HG02884 (cell line): ENCODE results near the gene RABGAP1L.
"Not testable (repeated sequence)": the region's sequence is repeated elsewhere in the genome, so short reads cannot be mapped to it uniquely, and the experiment has no call there.

Experiments
- ATAC-seq: cut with Tn5 transposase; IDR thresholded peaks from one replicate; pipeline ENCODE4 v1.9.1; 2021; ENCODE audit warnings: mild to moderate bottlenecking, moderate library complexity; ENCODE audit not compliant: unreplicated experiment

Gene RABGAP1L

GRCh38 chr1:174550296-174550695 is 391.0 kb downstream of the RABGAP1L start:
- no peak for ATAC-seq

- ATAC-seq: no peak
Measured at GRCh38 chr1:174556392-174556791, 397.1 kb downstream of the RABGAP1L start.

DNA sequence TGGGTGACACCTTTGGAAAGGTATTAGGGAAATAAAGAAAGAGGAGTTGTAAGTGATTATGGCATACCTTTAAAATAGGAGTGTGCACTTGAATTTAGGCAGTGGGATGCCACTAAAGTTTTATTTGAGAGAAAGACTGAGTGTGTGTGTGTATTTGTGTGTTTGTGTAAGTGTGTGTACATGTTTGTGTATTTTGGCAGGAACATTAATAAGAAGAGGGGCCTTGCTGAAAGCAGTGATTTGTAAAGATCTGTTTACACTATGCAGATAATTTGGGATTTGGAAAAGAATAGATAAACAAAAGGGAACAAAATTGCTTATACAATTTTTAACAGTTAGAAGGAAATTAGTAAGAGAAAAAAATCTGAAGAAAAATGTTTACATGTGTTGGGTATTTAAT is 409.2 kb downstream of the RABGAP1L start:
- ATAC-seq: no peak

DNA sequence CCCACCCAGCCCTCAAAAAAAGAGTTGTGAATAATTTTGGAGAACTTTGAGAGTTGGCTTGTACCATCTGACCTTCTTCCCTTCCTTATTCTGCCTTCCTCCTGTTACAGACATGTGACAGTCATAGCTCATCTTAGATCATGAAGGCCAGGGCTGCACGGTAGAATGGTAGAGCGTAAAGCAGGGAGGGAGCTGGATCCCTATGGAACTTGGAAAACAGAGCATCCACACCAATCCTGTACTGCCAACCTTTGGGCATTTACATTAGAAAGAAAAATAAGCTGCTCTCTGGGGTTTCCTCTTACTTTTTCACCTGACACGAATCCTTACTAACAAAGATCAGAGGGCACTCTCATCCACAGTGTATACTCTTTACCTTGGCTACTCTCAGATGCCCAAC is 409.9 kb downstream of the RABGAP1L start:
- ATAC-seq: no peak

- no peak for ATAC-seq
Measured at GRCh38 chr1:174572771-174573170, 413.5 kb downstream of the RABGAP1L start.

DNA sequence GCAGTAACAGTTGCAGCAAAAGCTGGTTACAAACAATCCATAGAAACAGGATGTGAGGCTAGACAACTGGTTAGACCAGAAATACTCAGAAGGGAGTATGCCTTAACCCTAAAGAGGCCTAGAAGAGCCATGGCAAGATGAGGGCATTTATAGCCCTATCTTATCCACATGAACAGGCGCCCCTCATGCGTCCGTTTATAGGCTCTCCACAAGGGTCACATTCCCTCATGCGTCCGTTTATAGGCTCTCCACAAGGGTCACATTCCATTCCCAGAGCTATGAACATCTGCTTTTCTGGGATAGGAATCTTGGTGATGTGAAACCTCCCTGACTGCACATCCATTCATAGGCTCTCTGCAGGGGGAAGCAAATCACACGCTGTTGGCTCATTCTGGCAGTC is 416.8 kb downstream of the RABGAP1L start:
- ATAC-seq: not testable (repeated sequence)

- ATAC-seq: no peak
Measured at GRCh38 chr1:174577681-174578080, 418.4 kb downstream of the RABGAP1L start.

GRCh38 chr1:174580801-174581200 is 421.5 kb downstream of the RABGAP1L start:
- no peak for ATAC-seq

DNA sequence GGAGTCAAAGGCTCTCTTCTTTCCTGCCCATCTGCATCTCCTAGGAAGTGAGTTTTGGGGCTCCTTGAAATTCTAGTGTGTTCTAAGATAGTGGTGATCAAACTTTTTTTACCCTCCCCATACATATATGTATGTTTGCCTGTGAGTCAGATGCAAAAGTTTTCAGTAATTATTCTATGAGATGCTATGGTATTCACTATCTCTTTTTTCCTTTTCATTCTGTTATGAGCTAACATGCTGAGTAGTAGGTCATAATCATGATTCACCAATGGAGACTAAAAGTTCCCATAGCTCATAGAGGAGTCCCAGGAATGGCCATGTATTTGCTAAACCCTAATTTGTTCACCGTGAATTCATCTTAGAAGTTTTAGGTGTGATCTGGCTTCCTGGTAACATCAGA is 424.0 kb downstream of the RABGAP1L start:
- ATAC-seq: no peak

DNA sequence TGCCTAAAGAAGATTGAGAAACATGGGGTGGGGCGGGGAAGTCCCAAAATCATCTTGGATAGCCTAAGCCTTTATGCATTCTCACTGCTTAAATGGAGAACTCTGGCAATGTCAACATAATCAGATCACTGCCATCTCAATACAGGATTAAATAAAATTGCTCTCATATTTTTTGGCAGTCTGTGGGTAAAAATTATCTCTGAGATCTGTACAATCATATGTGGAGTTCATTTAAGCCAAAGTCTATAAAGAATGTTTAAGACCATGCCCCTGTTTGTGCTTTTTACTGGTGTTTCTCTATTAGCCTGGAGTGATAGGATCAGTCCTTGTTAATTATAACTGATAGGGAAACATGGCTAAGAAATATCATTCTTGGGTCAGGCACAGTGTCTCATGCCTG is 424.8 kb downstream of the RABGAP1L start:
- ATAC-seq: no peak

- ATAC-seq: not testable (repeated sequence)
Measured at GRCh38 chr1:174588618-174589017, 429.3 kb downstream of the RABGAP1L start.

DNA sequence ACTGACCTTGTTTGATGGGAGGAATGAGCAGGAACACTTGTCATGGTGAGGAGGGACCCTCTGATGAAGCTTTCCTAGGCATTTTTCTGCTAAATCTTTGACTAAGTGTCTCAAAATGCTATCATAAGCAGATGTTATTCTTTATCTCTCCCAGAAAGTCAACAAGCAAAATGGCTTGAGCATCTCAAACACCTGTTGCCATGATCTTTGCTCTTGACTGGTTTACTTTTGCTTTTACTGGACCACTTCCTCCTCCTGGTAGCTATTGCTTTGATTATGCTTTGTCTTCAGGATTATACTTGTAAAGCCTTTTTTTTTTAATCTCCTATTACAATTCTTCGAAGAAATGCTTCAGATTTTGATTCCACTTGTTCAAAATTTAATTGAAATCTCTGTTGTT is 445.9 kb downstream of the RABGAP1L start:
- ATAC-seq: no peak

GRCh38 chr1:174606471-174606870 is 447.2 kb downstream of the RABGAP1L start:
- no peak for ATAC-seq

DNA sequence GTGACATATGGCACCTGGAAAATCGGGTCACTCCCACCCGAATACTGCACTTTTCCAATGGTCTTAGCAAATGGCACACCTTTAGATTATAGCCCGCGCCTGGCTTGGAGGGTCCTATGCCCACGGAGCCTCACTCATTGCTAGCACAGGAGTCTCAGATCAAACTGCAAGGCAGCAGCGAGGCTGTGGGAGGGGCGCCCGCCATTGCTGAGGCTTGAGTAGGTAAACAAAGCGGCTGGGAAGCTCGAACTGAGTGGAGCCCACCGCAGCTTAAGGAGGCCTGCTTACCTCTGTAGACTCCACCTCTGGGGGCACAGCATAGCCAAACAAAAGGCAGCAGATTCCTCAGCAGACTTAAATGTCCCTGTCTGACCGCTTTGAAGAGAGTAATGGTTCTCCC is 458.6 kb downstream of the RABGAP1L start:
- not testable (repeated sequence) for ATAC-seq

- no peak for ATAC-seq
Measured at GRCh38 chr1:174623324-174624035, 464.2 kb downstream of the RABGAP1L start.

- ATAC-seq: no peak
Measured at GRCh38 chr1:174626031-174627025, 467.0 kb downstream of the RABGAP1L start.

DNA sequence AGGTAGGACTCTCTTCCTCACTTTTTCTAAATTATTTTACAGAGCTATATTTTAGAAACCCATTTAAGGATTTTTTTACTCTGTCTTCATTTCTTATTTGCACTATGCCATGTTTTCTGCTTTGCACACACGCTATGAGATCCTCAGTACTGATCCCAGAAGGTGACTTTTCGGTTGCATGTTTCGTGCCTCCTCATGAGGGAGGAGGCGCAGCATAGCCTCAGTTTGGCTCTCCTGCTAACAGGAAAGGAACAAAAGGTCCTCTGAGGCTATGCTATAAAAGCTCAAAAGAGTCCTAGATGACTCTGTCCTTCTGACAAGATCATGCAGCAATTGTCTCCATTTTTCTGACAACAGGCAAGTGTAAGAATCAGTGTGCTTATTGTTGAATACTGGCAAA is 478.2 kb downstream of the RABGAP1L start:
- ATAC-seq: no peak

DNA sequence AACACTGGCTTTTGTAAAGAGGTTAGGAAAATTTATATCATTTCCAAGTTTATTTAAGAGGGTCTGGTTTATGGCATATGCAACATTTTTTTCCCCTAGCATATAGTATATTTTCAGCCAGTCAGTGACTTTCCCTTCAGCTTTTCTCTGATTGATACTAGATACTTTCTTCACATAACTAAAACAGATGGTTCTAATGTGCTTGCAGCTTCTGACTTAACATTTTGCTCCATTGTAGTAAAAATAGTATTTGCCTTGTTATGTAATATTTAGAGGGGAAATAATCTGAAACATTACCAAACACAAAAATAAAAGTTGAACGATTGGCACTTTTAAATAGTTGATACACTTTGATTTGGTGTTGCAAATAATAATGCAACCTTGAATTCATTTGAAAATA is 480.1 kb downstream of the RABGAP1L start:
- ATAC-seq: no peak

DNA sequence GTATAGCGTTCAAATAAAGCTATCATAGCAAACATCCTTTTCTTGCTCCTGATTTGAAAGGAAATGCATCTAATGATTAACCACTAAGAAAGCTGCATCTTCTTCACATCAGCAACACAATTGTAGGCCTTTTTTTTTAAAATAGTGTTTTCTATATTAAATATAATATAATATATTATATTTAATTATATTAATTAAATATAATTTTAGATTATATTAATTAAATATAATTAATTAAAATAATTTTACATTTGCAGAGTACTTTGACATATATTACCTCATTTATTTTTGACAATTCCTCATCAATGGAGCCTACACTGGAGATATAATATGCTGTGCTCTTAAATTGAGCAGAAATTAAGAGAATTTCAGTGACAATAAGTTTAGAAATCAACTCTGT is 481.5 kb downstream of the RABGAP1L start:
- no peak for ATAC-seq

GRCh38 chr1:174642393-174642792 is 483.1 kb downstream of the RABGAP1L start:
- no peak for ATAC-seq

DNA sequence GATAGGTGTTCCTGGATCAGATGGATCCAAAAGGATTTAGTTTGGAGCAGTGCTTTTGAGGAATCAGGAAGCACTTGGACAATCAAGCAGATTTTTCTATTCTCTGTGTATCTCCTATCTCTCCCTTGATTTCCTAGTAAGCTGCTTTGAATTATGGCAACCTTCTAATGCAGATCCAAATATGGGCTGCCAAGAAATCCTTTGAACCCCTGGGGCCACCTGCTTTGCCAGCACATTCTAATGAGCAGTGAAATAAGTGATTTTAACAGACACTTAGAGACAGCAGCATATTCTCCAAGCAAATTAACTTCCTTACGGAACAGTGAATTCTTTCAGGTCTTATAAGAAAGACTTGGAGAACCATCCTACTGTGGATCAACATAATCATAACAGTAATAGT is 483.9 kb downstream of the RABGAP1L start:
- no peak for ATAC-seq

DNA sequence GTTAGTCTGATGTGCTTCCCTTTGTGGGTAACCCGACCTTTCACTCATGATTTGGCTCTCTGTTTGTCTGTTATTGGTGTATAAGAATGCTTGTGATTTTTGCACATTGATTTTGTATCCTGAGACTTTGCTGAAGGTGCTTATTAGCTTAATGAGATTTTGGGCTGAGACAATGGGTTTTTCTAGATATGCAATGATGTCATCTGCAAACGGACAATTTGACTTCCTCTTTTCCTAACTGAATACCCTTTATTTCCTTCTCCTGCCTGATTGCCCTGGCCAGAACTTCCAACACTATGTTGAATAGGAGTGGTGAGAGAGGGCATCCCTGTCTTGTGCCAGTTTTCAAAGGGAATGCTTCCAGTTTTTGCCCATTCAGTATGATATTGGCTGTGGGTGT is 490.3 kb downstream of the RABGAP1L start:
- ATAC-seq: not testable (repeated sequence)
